Kidney (tissue), 14 donors: ENCODE data around the gene AXL. TPM values are rescaled to one million over a fixed set of nuclear protein-coding genes. Genes with fewer than 3 reads are reported as not detected.

Experiments used
- DNase-seq, 5 donors: peaks; one replicate each; pipeline ENCODE4 v3.0.0-alpha.2; 2013 to 2020
- FAIRE-seq: peaks from 2 replicates; lab custom pipeline; 2012; peaks lifted over from hg19 to GRCh38; lab: Jason Lieb, UNC
- H3K27ac ChIP-seq, 2 donors: one replicate each; pipeline ENCODE4 v1.7.0; 2013; ENCODE audit warnings: low read depth in 2 of 2, low read length in 2 of 2, inconsistent platforms in 1 of 2
- H3K27me3 ChIP-seq: one replicate; pipeline ENCODE4 v1.7.1; 2013; ENCODE audit warnings: low read length, inconsistent platforms; ENCODE audit not compliant: control insufficient read depth, insufficient read depth
- H3K36me3 ChIP-seq, 3 donors: one replicate each; pipeline versions ENCODE4 v1.7.0 to v1.7.1; 2013; ENCODE audit warnings: low read length in 3 of 3, control low read depth in 1 of 3, inconsistent platforms in 1 of 3; ENCODE audit not compliant: insufficient read depth in 3 of 3, control insufficient read depth in 2 of 3
- H3K4me1 ChIP-seq, 3 donors: one replicate each; pipeline versions ENCODE4 v1.7.0 to v1.7.1; 2013; ENCODE audit warnings: low read length in 3 of 3, inconsistent platforms in 1 of 3, low read depth in 1 of 3; ENCODE audit not compliant: control insufficient read depth in 2 of 3, insufficient read depth in 2 of 3
- H3K4me3 ChIP-seq, 3 donors: one replicate each; pipeline versions ENCODE4 v1.7.0 to v1.8.1; 2013; ENCODE audit warnings: low read length in 3 of 3, control low read depth in 1 of 3, inconsistent platforms in 1 of 3
- H3K9ac ChIP-seq, 3 donors: one replicate each; pipeline versions ENCODE4 v1.7.0 to v1.7.1; 2013; ENCODE audit warnings: low read length in 3 of 3, control low read depth in 1 of 3, inconsistent platforms in 1 of 3
- H3K9me3 ChIP-seq, 3 donors: one replicate each; pipeline versions ENCODE4 v1.7.0 to v1.7.1; 2013; ENCODE audit warnings: low read length in 3 of 3, control low read depth in 1 of 3, inconsistent platforms in 1 of 3; ENCODE audit not compliant: control insufficient read depth in 2 of 3, insufficient read depth in 1 of 3
- intact Hi-C: fragments of 100-400 bp; cut with DNase I; formaldehyde crosslinking; loops from one replicate; pipeline ENCODE4 v1.11.1; 2022
- polyA plus RNA-seq: library from polyadenylated mRNA; stranded (reverse); fragments of 350-450 nt; fragmentation: Illumina TruSeq; extraction: RNeasy Lipid Tissue Mini Kit (QIAGEN cat#74804); gene quantifications from one replicate; pipeline ENCODE4 v1.2.3, GENCODE V29; 2014; ENCODE audit warnings: low read depth, low replicate concordance; ENCODE audit not compliant: insufficient read depth
- total RNA-seq: library from RNA; stranded (reverse); fragmentation: NEBNext Ultra II Directional; extraction: Animal tissue kit (Norgen Biotek cat#: 25700); gene quantifications from one replicate; pipeline ENCODE4 v1.2.1, GENCODE V29; 2021
- TF ChIP-seq, protein P1 (sequence below): IDR thresholded peaks from 3 replicates; pipeline ENCODE4 v1.5.1; 2012; ENCODE audit warnings: mild to moderate bottlenecking, moderate library complexity, borderline replicate concordance; ENCODE audit not compliant: insufficient read depth; ENCODE audit errors: extremely low read depth
- donor health status: control.
- donor health status: control.
- donor health status: control.
- donor health status: control.
- donor health status: control.
- donor health status: DM: yes; HTN: yes; CAD: no.
- donor health status: Normal renal cell carcinoma (clear cell type).

The AXL gene
- total and polyA plus RNA-seq, 2 donors from 2014 or later, result 6.3 to 37.4 TPM

GRCh38 chr19:41192574-41193429, 26.2 kb upstream of the AXL start, which contains the start of gene CYP2S1:
CYP2S1 (plus strand) TSS chr19:41193219; CDS start chr19:41193265, 46 bp downstream.
- Histone ChIP-seq H3K9ac (no peak within 1 kb of the TSS), H3K4me3 (no peak within 1 kb of the TSS), H3K9me3 (no peaks in the 10 kb centered on the region), H3K4me1 (peaks cover 0 to 2% (median 0%) of the 10 kb centered on the region in 3 donors), H3K36me3 (no peaks in the 10 kb centered on the region), H3K27me3 (peaks cover 8% of the 10 kb centered on the region), H3K27ac (no peak within 1 kb of the TSS)
- intact Hi-C loops, result no loop called here
- DNase-seq, result peak in 4 of 5 donors; percentile 35 to 52 (median 43)
- no peak for FAIRE-seq
- TF ChIP-seq, protein P1, sequence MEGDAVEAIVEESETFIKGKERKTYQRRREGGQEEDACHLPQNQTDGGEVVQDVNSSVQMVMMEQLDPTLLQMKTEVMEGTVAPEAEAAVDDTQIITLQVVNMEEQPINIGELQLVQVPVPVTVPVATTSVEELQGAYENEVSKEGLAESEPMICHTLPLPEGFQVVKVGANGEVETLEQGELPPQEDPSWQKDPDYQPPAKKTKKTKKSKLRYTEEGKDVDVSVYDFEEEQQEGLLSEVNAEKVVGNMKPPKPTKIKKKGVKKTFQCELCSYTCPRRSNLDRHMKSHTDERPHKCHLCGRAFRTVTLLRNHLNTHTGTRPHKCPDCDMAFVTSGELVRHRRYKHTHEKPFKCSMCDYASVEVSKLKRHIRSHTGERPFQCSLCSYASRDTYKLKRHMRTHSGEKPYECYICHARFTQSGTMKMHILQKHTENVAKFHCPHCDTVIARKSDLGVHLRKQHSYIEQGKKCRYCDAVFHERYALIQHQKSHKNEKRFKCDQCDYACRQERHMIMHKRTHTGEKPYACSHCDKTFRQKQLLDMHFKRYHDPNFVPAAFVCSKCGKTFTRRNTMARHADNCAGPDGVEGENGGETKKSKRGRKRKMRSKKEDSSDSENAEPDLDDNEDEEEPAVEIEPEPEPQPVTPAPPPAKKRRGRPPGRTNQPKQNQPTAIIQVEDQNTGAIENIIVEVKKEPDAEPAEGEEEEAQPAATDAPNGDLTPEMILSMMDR, result no peak

- DNase-seq (no peak), FAIRE-seq (no peak)
- H3K9me3 ChIP-seq, result no peaks in the 10 kb centered on the region
- TF ChIP-seq, protein P1, result no peak
- H3K9ac ChIP-seq, result no peak overlapping the region
- no peak overlapping the region for H3K27ac ChIP-seq
- H3K36me3 ChIP-seq, result no peaks in the 10 kb centered on the region
- H3K4me3 ChIP-seq, result no peak overlapping the region
- intact Hi-C loops, result no loop called here
- peaks cover 8% of the 10 kb centered on the region for H3K27me3 ChIP-seq
- H3K4me1 ChIP-seq, result peaks cover 0 to 2% (median 0%) of the 10 kb centered on the region in 3 donors
Observed at GRCh38 chr19:41193430-41194156, 25.4 kb upstream of the AXL start.

DNA sequence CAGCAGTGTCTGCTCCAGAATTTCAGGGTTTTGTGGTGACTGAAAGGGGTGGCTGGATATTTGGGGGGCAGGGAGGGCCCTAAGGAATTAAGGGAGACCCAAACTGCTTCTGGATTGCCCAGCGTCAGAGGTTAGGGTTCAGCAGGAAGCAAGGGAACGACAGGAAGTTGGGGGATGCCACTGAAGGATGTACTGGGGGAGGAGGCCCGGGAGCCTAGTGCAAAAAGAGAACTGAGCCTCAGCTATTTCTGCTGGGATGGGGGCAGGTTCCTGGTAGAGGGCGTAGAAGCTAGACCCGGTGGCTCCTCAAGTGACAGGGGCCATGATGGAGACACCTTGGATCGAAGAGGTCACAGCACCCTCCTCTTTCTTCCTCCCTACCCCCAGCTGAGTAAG, 24.9 kb upstream of the AXL start:
- Histone ChIP-seq H3K4me1 (peaks cover 0 to 2% (median 0%) of the 10 kb centered on the region in 3 donors), H3K9ac (no peak overlapping the region), H3K27me3 (peaks cover 8% of the 10 kb centered on the region), H3K4me3 (no peak overlapping the region), H3K9me3 (no peaks in the 10 kb centered on the region), H3K27ac (no peak overlapping the region), H3K36me3 (no peaks in the 10 kb centered on the region)
- DNase-seq (no peak), FAIRE-seq (no peak)
- TF ChIP-seq, protein P1, result no peak
- intact Hi-C loops, result no loop called here
